NCI-H1436 (cell line): ENCODE data around the gene CDK16.

ENCODE experiments used
- DNase-seq: peaks from one replicate; lab custom pipeline; 2025; lab: John Stamatoyannopoulos, UW

Gene CDK16

DNA sequence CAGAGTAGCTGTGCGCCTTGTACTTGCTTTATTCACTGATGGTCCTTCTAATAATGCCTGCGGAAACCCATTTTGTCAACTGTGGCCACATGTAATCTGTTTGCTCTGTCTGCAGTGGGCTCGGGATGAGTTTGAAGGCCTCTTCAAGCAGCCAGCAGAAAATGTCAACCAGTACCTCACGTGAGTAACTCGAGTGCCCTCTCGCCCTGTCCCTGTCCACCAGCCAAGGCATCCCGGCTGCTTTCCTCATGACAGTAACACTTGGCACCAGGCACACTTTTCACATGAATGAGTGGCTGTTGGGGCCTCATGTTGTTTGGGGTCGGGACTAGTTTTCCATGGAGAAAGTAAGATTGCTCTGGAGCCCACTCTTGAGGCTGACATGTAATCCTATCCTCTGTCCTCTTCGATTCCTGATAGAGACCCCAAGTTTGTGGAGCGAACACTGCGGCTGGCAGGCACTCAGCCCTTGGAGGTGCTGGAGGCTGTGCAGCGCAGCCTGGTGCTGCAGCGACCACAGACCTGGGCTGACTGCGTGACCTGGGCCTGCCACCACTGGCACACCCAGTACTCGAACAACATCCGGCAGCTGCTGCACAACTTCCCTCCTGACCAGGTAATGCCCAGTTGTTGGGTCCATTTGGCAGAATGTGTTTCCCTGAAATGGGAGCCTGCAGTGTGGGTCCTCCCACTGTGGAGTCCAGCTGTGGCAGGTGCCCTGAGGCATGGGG is 8.8 kb upstream of the CDK16 start:
- no peak for DNase-seq

DNA sequence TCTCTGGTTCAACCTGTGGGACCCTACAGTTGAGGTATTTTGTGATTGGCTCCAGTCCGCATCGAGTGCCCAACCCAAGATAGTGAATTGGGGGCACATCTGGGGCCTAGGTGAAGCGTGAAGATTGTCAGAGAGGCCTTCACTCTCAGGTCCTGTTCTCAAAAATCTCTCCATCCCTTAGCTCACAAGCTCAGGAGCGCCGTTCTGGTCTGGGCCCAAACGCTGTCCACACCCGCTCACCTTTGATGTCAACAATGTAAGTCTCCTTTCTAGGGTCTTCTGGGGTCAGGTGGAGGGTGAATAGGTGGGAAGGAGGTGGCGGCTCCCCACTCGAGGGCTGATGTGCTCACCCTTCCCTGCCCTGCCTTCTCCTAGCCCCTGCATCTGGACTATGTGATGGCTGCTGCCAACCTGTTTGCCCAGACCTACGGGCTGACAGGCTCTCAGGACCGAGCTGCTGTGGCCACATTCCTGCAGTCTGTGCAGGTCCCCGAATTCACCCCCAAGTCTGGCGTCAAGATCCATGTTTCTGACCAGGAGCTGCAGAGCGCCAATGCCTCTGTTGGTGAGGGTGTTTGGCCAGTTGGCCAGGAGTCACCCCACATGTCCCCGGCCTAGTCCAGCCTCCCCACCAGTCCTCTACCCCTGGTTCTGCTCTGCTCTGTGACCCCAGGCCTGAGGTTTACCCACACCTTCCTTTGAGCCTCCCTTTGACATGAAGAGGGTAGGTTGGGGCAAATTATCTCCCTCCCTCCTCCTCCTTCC is 7.6 kb upstream of the CDK16 start:
- no peak for DNase-seq

DNA sequence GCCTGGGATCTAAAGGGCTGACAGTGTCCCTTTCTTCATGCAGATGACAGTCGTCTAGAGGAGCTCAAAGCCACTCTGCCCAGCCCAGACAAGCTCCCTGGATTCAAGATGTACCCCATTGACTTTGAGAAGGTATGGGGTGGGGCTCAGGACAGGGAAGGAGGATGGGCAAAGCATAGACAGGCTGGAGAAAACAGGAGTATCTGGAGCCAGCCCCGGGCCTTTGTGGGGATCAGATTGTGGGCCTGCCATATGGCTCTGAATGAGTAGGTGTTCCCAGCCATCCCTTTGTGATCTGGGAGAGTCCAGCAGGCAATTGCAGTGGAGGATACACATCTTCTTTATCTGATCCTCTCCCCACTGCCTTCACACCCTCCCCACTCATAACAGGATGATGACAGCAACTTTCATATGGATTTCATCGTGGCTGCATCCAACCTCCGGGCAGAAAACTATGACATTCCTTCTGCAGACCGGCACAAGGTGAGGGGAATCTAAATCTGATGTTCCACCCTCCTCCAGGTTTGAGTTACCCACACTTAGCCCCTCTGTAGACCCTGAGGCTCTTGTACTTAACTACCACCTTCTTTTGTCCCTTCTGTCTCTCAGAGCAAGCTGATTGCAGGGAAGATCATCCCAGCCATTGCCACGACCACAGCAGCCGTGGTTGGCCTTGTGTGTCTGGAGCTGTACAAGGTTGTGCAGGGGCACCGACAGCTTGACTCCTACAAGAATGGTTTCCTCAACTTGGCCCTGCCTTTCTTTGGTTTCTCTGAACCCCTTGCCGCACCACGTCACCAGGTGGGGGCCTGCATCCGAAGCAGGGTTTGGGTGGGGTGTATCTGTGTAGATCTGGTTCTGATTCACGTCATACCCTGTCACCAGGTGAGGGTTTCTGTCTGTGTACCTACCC is 5.8 kb upstream of the CDK16 start:
- DNase-seq, result no peak

DNA sequence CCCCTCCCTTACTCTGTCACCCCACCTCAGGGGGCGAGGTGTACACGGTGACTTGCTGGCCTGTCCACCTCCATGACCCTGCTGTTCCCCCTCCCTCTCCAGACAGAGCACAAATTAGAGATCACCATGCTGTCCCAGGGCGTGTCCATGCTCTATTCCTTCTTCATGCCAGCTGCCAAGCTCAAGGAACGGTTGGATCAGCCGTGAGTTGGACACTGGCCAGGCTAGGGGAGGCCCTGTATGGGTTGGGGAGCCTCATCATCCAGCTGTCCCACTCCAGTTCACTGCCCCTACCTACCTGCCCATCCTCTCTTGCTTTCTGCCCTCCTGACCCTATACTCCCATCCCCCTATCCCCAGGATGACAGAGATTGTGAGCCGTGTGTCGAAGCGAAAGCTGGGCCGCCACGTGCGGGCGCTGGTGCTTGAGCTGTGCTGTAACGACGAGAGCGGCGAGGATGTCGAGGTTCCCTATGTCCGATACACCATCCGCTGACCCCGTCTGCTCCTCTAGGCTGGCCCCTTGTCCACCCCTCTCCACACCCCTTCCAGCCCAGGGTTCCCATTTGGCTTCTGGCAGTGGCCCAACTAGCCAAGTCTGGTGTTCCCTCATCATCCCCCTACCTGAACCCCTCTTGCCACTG is 3.9 kb upstream of the CDK16 start:
- DNase-seq, result no peak

DNA sequence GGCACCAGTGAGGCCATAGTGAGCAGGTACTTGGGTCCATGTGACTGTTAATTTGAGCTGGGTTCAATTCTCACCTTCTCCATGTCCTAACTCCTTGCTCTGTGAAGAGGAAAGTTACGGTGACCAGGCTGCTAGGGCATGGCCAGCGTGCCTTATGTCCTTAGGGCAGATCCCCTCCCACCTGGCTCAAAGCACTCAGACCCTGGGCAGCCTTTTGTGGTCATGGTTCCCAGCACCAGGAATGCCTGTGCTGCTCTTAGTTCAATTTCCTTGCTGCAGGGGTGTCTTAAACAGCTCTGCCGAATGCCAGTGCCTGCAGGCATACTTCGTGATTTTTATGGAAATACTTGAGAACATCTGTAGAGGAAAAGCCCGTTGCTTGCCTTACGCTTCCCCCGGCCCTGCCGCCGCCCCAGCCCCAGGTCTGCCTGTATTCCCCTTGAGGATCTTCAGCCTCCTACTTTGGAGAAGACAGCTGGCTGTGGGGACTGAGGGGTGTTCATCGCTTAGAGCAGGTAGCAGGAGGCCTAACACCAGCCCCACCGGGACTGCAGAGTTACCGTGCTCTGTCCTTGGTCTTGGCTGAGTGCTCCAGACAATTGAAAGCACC is 3.1 kb upstream of the CDK16 start:
- no peak for DNase-seq

DNA sequence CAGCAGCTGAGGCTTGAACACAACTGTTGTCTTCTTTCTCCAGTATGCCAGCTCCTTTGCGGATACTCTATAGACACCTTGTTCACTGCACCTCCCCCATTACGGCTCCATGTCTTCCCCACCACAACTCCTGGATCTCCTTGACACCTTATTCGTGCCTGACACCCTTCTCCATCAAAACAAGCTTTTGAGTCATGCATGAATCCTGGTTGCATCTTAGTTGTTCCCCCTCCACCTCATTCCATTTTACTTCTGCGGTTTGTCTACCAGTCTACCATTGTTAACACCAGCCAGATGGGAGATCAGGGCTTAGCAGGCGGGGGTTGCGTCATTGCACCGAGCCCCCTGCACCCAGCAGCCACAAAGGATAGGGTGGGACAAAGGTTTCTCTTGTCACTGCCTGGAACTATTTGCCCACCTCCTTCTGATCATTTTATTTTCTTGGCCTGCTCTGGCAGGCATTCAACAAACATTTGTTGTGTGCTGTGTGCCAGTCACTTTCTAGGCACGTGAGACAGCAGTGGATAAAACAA is 2.0 kb upstream of the CDK16 start:
- DNase-seq, result no peak

DNA sequence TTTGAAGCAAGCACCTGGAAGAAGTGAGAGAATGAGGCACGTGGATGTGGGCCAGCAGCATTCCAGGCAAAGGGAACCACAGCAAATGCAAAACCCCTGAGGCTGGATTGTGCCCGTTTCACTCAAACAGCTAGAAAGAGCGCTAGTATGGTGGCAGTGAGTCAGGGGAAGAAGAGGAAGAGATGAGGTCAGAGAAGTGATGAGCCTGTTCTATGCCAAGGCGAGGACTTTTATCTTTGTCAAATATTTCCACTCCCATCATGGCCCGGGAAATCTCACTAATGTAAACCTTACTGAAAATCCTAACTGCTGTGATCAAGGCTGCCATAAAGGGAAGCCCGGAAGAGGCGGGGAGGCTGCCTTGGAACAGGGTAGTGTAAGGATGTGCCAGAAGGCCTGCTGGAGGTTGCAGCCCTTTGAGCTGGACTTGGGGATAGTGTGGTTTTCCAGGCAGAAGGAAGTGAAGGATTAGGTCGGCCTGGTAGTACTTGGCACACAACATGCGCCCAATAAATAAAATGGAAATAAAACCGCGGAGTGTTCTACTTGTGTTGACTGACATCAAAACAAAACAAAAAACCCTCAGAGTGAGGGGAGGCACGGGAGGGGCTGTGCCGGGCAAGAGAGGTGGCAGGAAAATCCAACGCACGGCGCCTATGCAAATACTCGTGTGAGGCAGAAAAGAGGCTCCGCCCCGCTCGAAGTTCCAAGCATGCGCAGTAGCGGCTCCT is 1.2 kb upstream of the CDK16 start:
- DNase-seq, result no peak

DNA sequence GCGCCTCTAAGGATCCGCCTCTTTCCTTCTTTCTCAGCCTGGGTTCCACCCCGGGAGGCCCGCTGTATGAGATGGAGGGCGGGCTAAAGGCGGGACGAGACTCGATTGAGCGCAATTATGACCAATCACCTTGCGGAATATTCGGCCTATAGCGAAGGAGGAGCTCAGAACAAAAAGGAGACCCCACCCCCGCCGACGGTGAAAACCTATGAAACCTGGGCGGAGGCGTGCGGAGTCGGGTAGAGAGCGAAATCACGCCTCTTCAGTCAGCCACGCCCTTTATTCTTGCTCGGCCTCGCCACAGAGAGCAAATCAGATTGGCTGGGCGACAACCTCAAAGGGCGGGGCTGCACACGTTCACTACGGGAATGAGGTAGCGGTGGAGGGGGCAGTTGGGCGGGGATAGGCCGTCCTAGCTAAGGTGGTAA is 615 bp upstream of the CDK16 start:
- DNase-seq, result peak; percentile 96

DNA sequence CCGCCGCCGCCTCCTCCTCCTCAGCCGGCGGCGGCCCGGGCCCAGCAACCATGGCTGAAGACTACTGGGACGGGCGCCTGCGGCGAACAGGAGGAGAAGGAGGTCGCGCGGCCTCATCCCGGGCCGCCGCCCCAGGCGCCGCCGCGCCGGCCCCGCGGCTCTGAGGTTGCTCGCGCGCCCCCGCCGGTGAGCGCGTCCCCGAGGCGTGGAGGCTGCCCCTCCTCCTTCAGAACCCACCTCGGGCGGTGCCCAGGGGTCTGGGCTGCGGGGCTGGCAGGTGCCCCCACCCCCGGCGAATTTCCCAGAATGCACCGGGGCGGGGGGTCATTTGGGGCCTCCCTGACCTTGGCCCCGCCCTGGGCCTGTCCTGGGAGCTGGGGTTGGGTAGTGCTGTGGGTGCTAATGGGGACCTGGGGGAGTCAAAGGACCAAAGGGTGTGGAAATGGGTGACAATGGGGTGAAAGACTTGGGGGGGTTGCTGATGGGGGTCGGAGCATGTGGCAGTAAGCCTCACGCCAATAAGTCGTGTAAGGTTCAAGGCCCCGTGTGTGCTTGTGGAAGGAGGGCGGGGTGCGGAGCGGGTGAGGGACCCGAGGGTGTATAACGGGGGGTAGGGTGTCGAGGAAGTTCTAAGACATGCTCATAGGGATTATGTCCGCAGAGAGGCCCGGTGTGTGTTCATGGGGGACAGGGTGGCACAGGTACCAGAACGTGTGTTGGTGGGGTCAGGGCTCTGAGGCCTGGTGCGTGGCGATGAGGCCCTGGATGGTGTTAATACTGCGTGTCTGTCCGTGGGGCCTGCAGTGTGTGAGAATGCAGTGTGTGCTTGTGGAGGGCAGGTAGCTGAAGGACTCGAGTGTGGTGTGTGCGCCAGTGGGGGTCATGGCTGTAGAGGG is 687 bp downstream of the CDK16 start:
- DNase-seq, result peak; percentile 0

DNA sequence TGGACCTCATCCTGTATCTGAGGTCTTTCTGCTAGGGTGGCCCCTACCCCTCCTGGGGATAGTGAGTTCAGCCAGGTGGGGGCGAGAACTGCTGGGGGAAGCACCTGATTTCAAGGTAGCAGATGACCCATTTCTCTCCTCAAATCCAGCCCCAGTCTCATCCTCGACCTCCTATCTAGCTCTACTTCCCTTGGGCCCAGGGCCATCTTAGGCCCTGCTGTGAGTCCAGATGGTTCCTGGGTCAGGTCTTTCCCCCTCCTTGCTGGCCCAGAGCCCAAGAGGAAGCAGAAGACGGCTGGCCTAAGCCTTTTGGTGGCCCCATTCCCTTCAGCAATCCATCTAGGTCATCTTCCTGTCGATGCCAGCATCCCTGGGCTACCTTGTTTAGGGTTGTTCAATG is 3.3 kb downstream of the CDK16 start:
- DNase-seq, result no peak

DNA sequence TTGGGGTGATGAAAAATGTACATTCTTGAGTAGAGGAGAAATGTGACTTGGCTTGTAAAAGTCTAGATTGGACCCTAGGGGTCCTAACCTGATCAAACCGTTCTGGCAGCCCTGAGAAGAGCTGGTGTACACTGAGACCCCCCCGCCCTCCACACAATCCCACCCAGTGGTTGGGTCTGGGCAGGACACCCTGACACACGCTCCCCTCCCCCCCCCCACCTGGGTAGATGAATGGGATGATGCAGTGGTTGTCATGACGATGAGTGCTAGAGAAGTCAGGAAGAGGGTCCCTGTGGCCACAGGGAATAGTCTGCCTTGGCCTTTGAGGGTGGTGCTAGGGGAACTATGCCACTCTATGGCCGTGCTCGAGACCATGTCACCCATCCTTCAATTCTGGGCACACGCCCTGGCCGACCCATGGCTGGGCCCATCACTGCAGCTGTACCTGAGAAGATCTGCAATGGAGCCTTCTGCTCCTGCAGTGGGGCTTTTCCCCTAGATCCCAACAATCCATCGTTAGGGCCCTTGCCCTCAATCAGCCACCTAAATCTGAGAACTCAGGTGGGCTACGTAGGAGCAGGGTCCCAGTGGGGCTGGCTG is 4.4 kb downstream of the CDK16 start:
- no peak for DNase-seq

DNA sequence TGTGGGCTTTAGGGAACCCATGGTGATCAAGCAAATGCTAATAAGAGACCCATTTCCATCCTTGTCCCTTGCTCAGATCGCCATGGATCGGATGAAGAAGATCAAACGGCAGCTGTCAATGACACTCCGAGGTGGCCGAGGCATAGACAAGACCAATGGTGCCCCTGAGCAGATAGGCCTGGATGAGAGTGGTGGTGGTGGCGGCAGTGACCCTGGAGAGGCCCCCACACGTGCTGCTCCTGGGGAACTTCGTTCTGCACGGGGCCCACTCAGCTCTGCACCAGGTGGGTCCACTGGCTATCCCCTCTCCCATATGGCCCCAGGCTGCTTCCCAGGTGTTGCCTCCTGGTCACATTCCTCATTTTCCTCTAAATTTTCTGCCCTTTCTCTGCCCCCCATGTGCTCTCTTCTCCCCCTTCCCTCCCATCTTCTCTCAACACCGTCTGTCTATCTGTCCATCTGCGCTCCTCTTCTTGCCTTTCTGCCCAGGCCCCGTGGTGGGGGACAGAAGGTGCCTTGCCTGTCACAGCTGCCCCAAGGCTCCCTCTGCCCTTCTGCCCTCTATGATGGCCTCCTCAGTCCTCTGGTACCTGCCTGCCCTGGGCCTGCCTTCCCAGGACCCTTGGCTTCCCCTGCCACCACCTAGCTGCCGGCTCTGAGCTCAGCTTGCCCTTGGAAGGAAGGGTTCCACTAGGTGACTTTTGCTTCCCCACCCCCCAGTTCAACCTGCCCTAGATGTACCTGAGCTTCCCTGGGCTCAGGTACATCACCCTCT is 5.2 kb downstream of the CDK16 start:
- DNase-seq, result no peak

DNA sequence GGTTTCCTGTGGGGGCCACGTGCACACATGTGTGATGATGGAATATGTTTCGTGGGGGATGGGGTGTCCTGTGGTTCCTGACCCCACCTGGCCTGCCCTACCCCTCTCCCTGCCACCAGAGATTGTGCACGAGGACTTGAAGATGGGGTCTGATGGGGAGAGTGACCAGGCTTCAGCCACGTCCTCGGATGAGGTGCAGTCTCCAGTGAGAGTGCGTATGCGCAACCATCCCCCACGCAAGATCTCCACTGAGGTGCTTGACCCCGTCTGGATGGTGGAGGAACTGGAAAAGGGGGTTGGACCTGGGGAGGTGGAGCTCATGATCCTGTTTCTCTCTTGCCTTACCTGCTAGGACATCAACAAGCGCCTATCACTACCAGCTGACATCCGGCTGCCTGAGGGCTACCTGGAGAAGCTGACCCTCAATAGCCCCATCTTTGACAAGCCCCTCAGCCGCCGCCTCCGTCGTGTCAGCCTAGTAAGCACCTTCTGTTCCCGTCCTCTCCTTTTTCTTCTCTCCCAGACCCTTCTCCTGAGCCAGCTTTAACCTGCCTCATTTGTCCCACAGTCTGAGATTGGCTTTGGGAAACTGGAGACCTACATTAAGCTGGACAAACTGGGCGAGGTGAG is 5.9 kb downstream of the CDK16 start:
- DNase-seq, result no peak

DNA sequence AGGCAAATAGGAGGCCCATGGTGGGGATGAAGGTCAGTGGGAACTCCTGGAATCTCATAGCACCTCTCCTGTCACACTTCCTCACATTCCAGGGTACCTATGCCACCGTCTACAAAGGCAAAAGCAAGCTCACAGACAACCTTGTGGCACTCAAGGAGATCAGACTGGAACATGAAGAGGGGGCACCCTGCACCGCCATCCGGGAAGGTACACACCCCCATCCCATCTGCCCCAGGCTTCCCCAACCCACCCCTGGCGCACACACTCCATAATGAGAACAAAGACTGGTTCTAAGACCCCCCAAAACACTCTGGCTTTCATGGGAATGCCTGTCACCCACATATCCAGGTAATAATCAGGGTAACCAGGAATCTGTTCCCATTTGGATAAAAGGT is 6.4 kb downstream of the CDK16 start:
- no peak for DNase-seq

DNA sequence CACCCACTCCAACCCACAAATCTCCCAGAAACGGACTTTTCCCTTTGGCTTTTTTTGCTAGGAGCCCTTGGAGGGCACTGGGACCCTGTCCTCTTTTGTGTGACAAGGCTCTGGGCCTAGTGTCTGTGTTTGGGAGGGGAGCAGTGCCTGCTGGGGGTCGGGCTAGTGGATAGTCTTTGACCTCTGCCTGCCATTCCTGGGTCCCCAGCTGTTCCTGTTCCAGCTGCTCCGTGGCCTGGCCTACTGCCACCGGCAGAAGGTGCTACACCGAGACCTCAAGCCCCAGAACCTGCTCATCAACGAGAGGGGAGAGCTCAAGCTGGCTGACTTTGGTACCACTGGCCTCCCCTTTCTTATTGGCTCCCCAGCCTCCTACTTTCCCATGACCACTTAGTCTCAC is 7.6 kb downstream of the CDK16 start:
- no peak for DNase-seq

DNA sequence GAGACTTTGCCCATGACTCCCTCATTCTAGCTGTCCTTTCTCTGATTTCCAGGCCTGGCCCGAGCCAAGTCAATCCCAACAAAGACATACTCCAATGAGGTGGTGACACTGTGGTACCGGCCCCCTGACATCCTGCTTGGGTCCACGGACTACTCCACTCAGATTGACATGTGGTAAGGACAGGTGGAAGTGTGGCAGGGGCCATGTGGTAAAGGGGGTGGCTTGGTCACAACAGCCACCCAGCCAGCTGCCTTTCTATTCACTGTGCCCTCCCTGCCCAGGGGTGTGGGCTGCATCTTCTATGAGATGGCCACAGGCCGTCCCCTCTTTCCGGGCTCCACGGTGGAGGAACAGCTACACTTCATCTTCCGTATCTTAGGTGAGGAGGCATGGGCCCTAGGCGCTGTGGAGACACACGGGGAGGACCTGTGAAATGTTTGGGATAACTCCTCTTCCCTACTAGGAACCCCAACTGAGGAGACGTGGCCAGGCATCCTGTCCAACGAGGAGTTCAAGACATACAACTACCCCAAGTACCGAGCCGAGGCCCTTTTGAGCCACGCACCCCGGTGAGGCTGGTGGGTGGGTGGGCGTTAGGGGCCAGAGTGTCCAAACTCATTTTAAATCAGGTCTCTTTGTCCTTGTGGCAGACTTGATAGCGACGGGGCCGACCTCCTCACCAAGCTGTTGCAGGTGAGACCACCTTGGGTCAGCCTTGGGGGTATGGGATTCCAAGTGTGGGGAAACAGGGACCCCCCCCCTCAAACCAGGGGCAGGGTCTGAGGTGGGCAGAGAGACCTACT is 8.3 kb downstream of the CDK16 start:
- no peak for DNase-seq

DNA sequence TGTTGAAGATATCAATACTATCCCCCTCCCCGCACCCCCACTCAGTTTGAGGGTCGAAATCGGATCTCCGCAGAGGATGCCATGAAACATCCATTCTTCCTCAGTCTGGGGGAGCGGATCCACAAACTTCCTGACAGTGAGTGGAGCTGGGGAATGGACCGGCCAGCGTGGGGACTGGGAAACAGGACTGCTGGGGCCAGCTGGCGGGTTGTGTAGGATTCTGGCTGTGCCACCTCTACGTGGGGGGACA is 8.8 kb downstream of the CDK16 start:
- DNase-seq, result no peak
